ENCODE data around the gene PEX14. TPM values are rescaled to one million over a fixed set of nuclear protein-coding genes. Genes with fewer than 3 reads are reported as not detected.

Gene PEX14
- total and polyA plus RNA-seq, 9 of the 15 experiments (the other 6 are each of a cell fraction or from before 2014, with no cell fraction given): 2.6 to 45.7 (median 22.7) TPM

- TF ChIP-seq ARID3B (CRISPR knock-in tag; IDR thresholded peaks at IDR 0.05; ENCODE audit: borderline replicate concordance) (no peak), PCBP2 (IDR thresholded peaks at IDR 0.05; ENCODE audit: low read depth, low read length, poor library complexity, severe bottlenecking) (no peak), PRPF4 (IDR thresholded peaks at IDR 0.05; ENCODE audit: insufficient read depth, low read depth, low read length, poor library complexity, severe bottlenecking) (no peak), HDAC1 (IDR thresholded peaks at IDR 0.05) (peak in 1 of 2 experiments; percentile 44; a peak in 1 of 4 replicates), ZKSCAN8 (CRISPR knock-in tag; IDR thresholded peaks at IDR 0.05) (0 out of 2 replicates have a peak, but pooled peaks have one; percentile 22), NR3C1 (CRISPR knock-in tag; IDR thresholded peaks at IDR 0.05) (no peak), NFE2 (IDR thresholded peaks at IDR 0.05; ENCODE audit: low read depth) (no peak), SNRNP70 (optimal IDR thresholded peaks at IDR 0.05; ENCODE audit: low read depth, low read length) (no peak), JUNB (CRISPR knock-in tag; conservative IDR thresholded peaks at IDR 0.05) (no peak), NFRKB (IDR thresholded peaks at IDR 0.05; ENCODE audit: low read depth) (peak; percentile 71), ETV5 (CRISPR knock-in tag; IDR thresholded peaks at IDR 0.05; ENCODE audit: low read depth) (no peak), HBP1 (CRISPR knock-in tag; IDR thresholded peaks at IDR 0.05) (no peak), POLR3G (IDR thresholded peaks at IDR 0.05; ENCODE audit: extremely low read depth, insufficient read length, insufficient replicate concordance) (no peak), DACH1 (IDR thresholded peaks at IDR 0.05; ENCODE audit: partially characterized antibody) (no peak), CBFA2T3 (IDR thresholded peaks at IDR 0.05) (peak; percentile 28), POLR3A (IDR thresholded peaks at IDR 0.05; ENCODE audit: borderline replicate concordance, extremely low read depth, insufficient read depth, insufficient read length) (no peak), RAD21 (CRISPR knock-in tag; conservative IDR thresholded peaks at IDR 0.05 in 1 of 2, IDR thresholded peaks at IDR 0.05 in 1 of 2) (no peak)
Measured at GRCh38 chr1:10473145-10473765, 1.5 kb upstream of the PEX14 start (continued).
